ENCODE measurements around the gene HGD. TPM values are rescaled to one million over a fixed set of nuclear protein-coding genes. Genes with fewer than 3 reads are reported as not detected.
A peak's percentile ranks its signal among the peaks of the same experiment; 100 is the strongest.
"Not testable (repeated sequence)": the region's sequence is repeated elsewhere in the genome, so short reads cannot be mapped to it uniquely, and the experiment has no call there.

HGD gene
- total and polyA plus RNA-seq, 4 donors = 0.50 to 0.98 (median 0.67) TPM; not detected in 1

GRCh38 chr3:120622870-120623726 lies 58.9 kb downstream of the HGD start:
- DNase-seq (ENCODE audit: low read depth in 4 of 6, low spot score in 6 of 6) = no peak
- peaks cover 4% of the 10 kb centered on the region for H3K9me3 ChIP-seq (ENCODE audit: control insufficient read depth, insufficient read depth, low read length)
- H3K4me1 ChIP-seq (ENCODE audit: control insufficient read depth, insufficient read depth, low read length) = no peaks in the 10 kb centered on the region
- H3K27ac ChIP-seq (ENCODE audit: low read depth, low read length) = no peak overlapping the region
- no peaks in the 10 kb centered on the region for H3K27me3 ChIP-seq (ENCODE audit: control insufficient read depth, insufficient read depth, low read length)
- no peak overlapping the region for H3K4me3 ChIP-seq (ENCODE audit: low read depth, low read length)
- H3K36me3 ChIP-seq (ENCODE audit: control insufficient read depth, insufficient read depth, low read length) = no peaks in the 10 kb centered on the region
- WGBS (ENCODE audit: insufficient coverage) = 98% methylated on average over 8 of the region's 12 CpGs

- Histone ChIP-seq H3K27me3 (ENCODE audit: control insufficient read depth, insufficient read depth, low read length) (no peaks in the 10 kb centered on the region), H3K9me3 (ENCODE audit: control insufficient read depth, insufficient read depth, low read length) (peaks cover 4% of the 10 kb centered on the region), H3K4me3 (ENCODE audit: low read depth, low read length) (no peak overlapping the region), H3K4me1 (ENCODE audit: control insufficient read depth, insufficient read depth, low read length) (no peaks in the 10 kb centered on the region), H3K36me3 (ENCODE audit: control insufficient read depth, insufficient read depth, low read length) (no peaks in the 10 kb centered on the region), H3K27ac (ENCODE audit: low read depth, low read length) (no peak overlapping the region)
- WGBS (ENCODE audit: insufficient coverage) = 79% methylated on average over 1 of the region's 3 CpGs
- no peak for DNase-seq (ENCODE audit: low read depth in 4 of 6, low spot score in 6 of 6)
Measured at GRCh38 chr3:120622457-120622856, 59.6 kb downstream of the HGD start.

- WGBS (ENCODE audit: insufficient coverage) = 96% methylated on average over 6 of the region's 8 CpGs
- not testable (repeated sequence) for H3K27me3 ChIP-seq (ENCODE audit: control insufficient read depth, insufficient read depth, low read length); H3K4me1 ChIP-seq (ENCODE audit: control insufficient read depth, insufficient read depth, low read length); DNase-seq (ENCODE audit: low read depth in 4 of 6, low spot score in 6 of 6); H3K9me3 ChIP-seq (ENCODE audit: control insufficient read depth, insufficient read depth, low read length); H3K4me3 ChIP-seq (ENCODE audit: low read depth, low read length); H3K27ac ChIP-seq (ENCODE audit: low read depth, low read length); H3K36me3 ChIP-seq (ENCODE audit: control insufficient read depth, insufficient read depth, low read length)
Measured at GRCh38 chr3:120616745-120617144, 65.3 kb downstream of the HGD start.

- Histone ChIP-seq H3K36me3 (ENCODE audit: control insufficient read depth, insufficient read depth, low read length) (no peaks in the 10 kb centered on the region), H3K4me3 (ENCODE audit: low read depth, low read length) (no peak overlapping the region), H3K27me3 (ENCODE audit: control insufficient read depth, insufficient read depth, low read length) (no peaks in the 10 kb centered on the region), H3K27ac (ENCODE audit: low read depth, low read length) (no peak overlapping the region), H3K4me1 (ENCODE audit: control insufficient read depth, insufficient read depth, low read length) (no peaks in the 10 kb centered on the region), H3K9me3 (ENCODE audit: control insufficient read depth, insufficient read depth, low read length) (no peaks in the 10 kb centered on the region)
- 78% methylated on average over 6 of the region's 13 CpGs for WGBS (ENCODE audit: insufficient coverage)
- DNase-seq (ENCODE audit: low read depth in 4 of 6, low spot score in 6 of 6) = peak in 2 of 6 donors; percentile 28 to 47
Measured at GRCh38 chr3:120615847-120616609, 66.0 kb downstream of the HGD start.

- H3K27me3 ChIP-seq (ENCODE audit: control insufficient read depth, insufficient read depth, low read length) = no peaks in the 10 kb centered on the region
- H3K27ac ChIP-seq (ENCODE audit: low read depth, low read length) = no peak overlapping the region
- H3K9me3 ChIP-seq (ENCODE audit: control insufficient read depth, insufficient read depth, low read length) = no peaks in the 10 kb centered on the region
- WGBS (ENCODE audit: insufficient coverage) = no CpG with 5 or more reads among the region's 8 CpGs
- no peaks in the 10 kb centered on the region for H3K4me1 ChIP-seq (ENCODE audit: control insufficient read depth, insufficient read depth, low read length)
- no peak overlapping the region for H3K4me3 ChIP-seq (ENCODE audit: low read depth, low read length)
- no peaks in the 10 kb centered on the region for H3K36me3 ChIP-seq (ENCODE audit: control insufficient read depth, insufficient read depth, low read length)
- no peak for DNase-seq (ENCODE audit: low read depth in 4 of 6, low spot score in 6 of 6)
Measured at GRCh38 chr3:120614765-120615164, 67.3 kb downstream of the HGD start.

- no peak overlapping the region for H3K4me3 ChIP-seq (ENCODE audit: low read depth, low read length)
- H3K9me3 ChIP-seq (ENCODE audit: control insufficient read depth, insufficient read depth, low read length) = no peaks in the 10 kb centered on the region
- H3K36me3 ChIP-seq (ENCODE audit: control insufficient read depth, insufficient read depth, low read length) = no peaks in the 10 kb centered on the region
- no peak overlapping the region for H3K27ac ChIP-seq (ENCODE audit: low read depth, low read length)
- no peak for DNase-seq (ENCODE audit: low read depth in 4 of 6, low spot score in 6 of 6)
- WGBS (ENCODE audit: insufficient coverage) = 84% methylated on average over 3 of the region's 4 CpGs
- H3K27me3 ChIP-seq (ENCODE audit: control insufficient read depth, insufficient read depth, low read length) = no peaks in the 10 kb centered on the region
- no peaks in the 10 kb centered on the region for H3K4me1 ChIP-seq (ENCODE audit: control insufficient read depth, insufficient read depth, low read length)
Measured at GRCh38 chr3:120608506-120608905, 73.5 kb downstream of the HGD start.

GRCh38 chr3:120604784-120605183 lies 77.3 kb downstream of the HGD start:
- Histone ChIP-seq H3K36me3 (ENCODE audit: control insufficient read depth, insufficient read depth, low read length) (peaks cover 3% of the 10 kb centered on the region), H3K27ac (ENCODE audit: low read depth, low read length) (no peak overlapping the region), H3K9me3 (ENCODE audit: control insufficient read depth, insufficient read depth, low read length) (no peaks in the 10 kb centered on the region), H3K27me3 (ENCODE audit: control insufficient read depth, insufficient read depth, low read length) (no peaks in the 10 kb centered on the region), H3K4me1 (ENCODE audit: control insufficient read depth, insufficient read depth, low read length) (no peaks in the 10 kb centered on the region), H3K4me3 (ENCODE audit: low read depth, low read length) (no peak overlapping the region)
- no peak for DNase-seq (ENCODE audit: low read depth in 4 of 6, low spot score in 6 of 6)

GRCh38 chr3:120604382-120604781 lies 77.7 kb downstream of the HGD start:
- no peaks in the 10 kb centered on the region for H3K27me3 ChIP-seq (ENCODE audit: control insufficient read depth, insufficient read depth, low read length)
- no peak overlapping the region for H3K4me3 ChIP-seq (ENCODE audit: low read depth, low read length)
- H3K4me1 ChIP-seq (ENCODE audit: control insufficient read depth, insufficient read depth, low read length) = no peaks in the 10 kb centered on the region
- H3K9me3 ChIP-seq (ENCODE audit: control insufficient read depth, insufficient read depth, low read length) = no peaks in the 10 kb centered on the region
- peaks cover 3% of the 10 kb centered on the region for H3K36me3 ChIP-seq (ENCODE audit: control insufficient read depth, insufficient read depth, low read length)
- H3K27ac ChIP-seq (ENCODE audit: low read depth, low read length) = no peak overlapping the region
- DNase-seq (ENCODE audit: low read depth in 4 of 6, low spot score in 6 of 6) = no peak

GRCh38 chr3:120602682-120603081 lies 79.4 kb downstream of the HGD start:
- Histone ChIP-seq H3K36me3 (ENCODE audit: control insufficient read depth, insufficient read depth, low read length) (peaks cover 3% of the 10 kb centered on the region), H3K4me3 (ENCODE audit: low read depth, low read length) (no peak overlapping the region), H3K9me3 (ENCODE audit: control insufficient read depth, insufficient read depth, low read length) (no peaks in the 10 kb centered on the region), H3K27ac (ENCODE audit: low read depth, low read length) (no peak overlapping the region), H3K27me3 (ENCODE audit: control insufficient read depth, insufficient read depth, low read length) (no peaks in the 10 kb centered on the region), H3K4me1 (ENCODE audit: control insufficient read depth, insufficient read depth, low read length) (no peaks in the 10 kb centered on the region)
- no peak for DNase-seq (ENCODE audit: low read depth in 4 of 6, low spot score in 6 of 6)
- WGBS (ENCODE audit: insufficient coverage) = 100% methylated on average over 2 of the region's 2 CpGs

GRCh38 chr3:120601554-120601953 lies 80.5 kb downstream of the HGD start:
- Histone ChIP-seq H3K9me3 (ENCODE audit: control insufficient read depth, insufficient read depth, low read length) (no peaks in the 10 kb centered on the region), H3K4me1 (ENCODE audit: control insufficient read depth, insufficient read depth, low read length) (no peaks in the 10 kb centered on the region), H3K27me3 (ENCODE audit: control insufficient read depth, insufficient read depth, low read length) (no peaks in the 10 kb centered on the region), H3K27ac (ENCODE audit: low read depth, low read length) (no peak overlapping the region), H3K4me3 (ENCODE audit: low read depth, low read length) (no peak overlapping the region), H3K36me3 (ENCODE audit: control insufficient read depth, insufficient read depth, low read length) (peaks cover 3% of the 10 kb centered on the region)
- no CpG with 5 or more reads among the region's 4 CpGs for WGBS (ENCODE audit: insufficient coverage)
- DNase-seq (ENCODE audit: low read depth in 4 of 6, low spot score in 6 of 6) = peak in 1 of 6 donors; percentile 56

Data from spinal cord (tissue), 10 donors.